Uterus (tissue), 4 donors: ENCODE results near the gene TOR2A. TPM values are rescaled to one million over a fixed set of nuclear protein-coding genes. Genes with fewer than 3 reads are reported as not detected.
"Not testable (repeated sequence)": the region's sequence is repeated elsewhere in the genome, so short reads cannot be mapped to it uniquely, and the experiment has no call there.

Source experiments
- DNase-seq, 2 donors: peaks; one replicate each; pipeline ENCODE4 v3.0.0-alpha.2; 2019 to 2020
- H3K27ac ChIP-seq, 2 donors: fragments of 200-600 bp; sonication (generic); 1 replicate in 1 of 2; 2 replicates in 1 of 2; pipeline ENCODE4 v1.5.1; 2016 to 2018
- H3K27me3 ChIP-seq, 2 donors: fragments of 200-600 bp; sonication (generic); one replicate each; pipeline ENCODE4 v1.5.1; 2018 to 2019; ENCODE audit warnings: control low read depth in 1 of 2
- H3K36me3 ChIP-seq, 2 donors: fragments of 200-600 bp; sonication (generic); one replicate each; pipeline ENCODE4 v1.5.1; 2019; ENCODE audit warnings: control low read depth in 1 of 2
- H3K4me1 ChIP-seq, 2 donors: fragments of 200-600 bp; sonication (generic); one replicate each; pipeline ENCODE4 v1.5.1; 2018 to 2019; ENCODE audit warnings: control low read depth in 1 of 2
- H3K4me3 ChIP-seq, 2 donors: fragments of 200-600 bp; sonication (generic); 1 replicate in 1 of 2; 2 replicates in 1 of 2; pipeline ENCODE4 v1.5.1; 2018 to 2019; ENCODE audit warnings: mild to moderate bottlenecking in 1 of 2
- H3K9me3 ChIP-seq, 2 donors: fragments of 200-600 bp; sonication (generic); one replicate each; pipeline ENCODE4 v1.5.1; 2019; ENCODE audit warnings: control low read depth in 1 of 2
- POLR2A ChIP-seq, 2 donors: fragments of 450-650 bp; IDR thresholded peaks; one replicate each; pipeline ENCODE4 v1.6.1; 2016; ENCODE audit warnings: antibody characterized with exemption in 2 of 2, mild to moderate bottlenecking in 1 of 2, moderate library complexity in 1 of 2
- intact Hi-C: fragments of 100-400 bp; cut with DNase I; formaldehyde crosslinking; loops from one replicate; pipeline ENCODE4 v1.15.1; 2023; ENCODE audit warnings: low total_unique reads
- total RNA-seq, 4 donors: library from RNA; depleted of rRNA in 3 of 4; stranded (reverse); fragments of >200 nt in 3 of 4; gene quantifications; one replicate each; pipeline versions ENCODE4 v1.1.0 to v1.2.4, GENCODE V29; 2014 to 2023
- TF ChIP-seq, protein P1 (sequence below), 4 experiments: fragments of 200-600 bp in 2 of 4; fragments of 450-650 bp in 2 of 4; sonication (generic) in 2 of 4; IDR thresholded peaks; one replicate each; pipeline ENCODE4 v1.5.1; 2016 to 2019; ENCODE audit warnings: antibody characterized with exemption in 4 of 4, mild to moderate bottlenecking in 2 of 4, moderate library complexity in 1 of 4
- donor health status: DM: yes; HTN: yes; CAD: no.

TOR2A gene
- total RNA-seq, 4 donors from 2014 or later = 2.0 to 73.8 (median 7.0) TPM

- H3K27me3 ChIP-seq = no peaks in the 10 kb centered on the region
- no peaks in the 10 kb centered on the region for H3K9me3 ChIP-seq
- peaks cover 0 to under 1% of the 10 kb centered on the region in 2 donors for H3K4me1 ChIP-seq
- peak overlapping the region in 1 of 2 donors; percentile 68 for H3K27ac ChIP-seq
- no peaks in the 10 kb centered on the region for H3K36me3 ChIP-seq
- TF ChIP-seq, protein P1, sequence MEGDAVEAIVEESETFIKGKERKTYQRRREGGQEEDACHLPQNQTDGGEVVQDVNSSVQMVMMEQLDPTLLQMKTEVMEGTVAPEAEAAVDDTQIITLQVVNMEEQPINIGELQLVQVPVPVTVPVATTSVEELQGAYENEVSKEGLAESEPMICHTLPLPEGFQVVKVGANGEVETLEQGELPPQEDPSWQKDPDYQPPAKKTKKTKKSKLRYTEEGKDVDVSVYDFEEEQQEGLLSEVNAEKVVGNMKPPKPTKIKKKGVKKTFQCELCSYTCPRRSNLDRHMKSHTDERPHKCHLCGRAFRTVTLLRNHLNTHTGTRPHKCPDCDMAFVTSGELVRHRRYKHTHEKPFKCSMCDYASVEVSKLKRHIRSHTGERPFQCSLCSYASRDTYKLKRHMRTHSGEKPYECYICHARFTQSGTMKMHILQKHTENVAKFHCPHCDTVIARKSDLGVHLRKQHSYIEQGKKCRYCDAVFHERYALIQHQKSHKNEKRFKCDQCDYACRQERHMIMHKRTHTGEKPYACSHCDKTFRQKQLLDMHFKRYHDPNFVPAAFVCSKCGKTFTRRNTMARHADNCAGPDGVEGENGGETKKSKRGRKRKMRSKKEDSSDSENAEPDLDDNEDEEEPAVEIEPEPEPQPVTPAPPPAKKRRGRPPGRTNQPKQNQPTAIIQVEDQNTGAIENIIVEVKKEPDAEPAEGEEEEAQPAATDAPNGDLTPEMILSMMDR (IDR thresholded peaks at IDR 0.05) = no peak
- no peak for TF ChIP-seq POLR2A (IDR thresholded peaks at IDR 0.05)
- intact Hi-C loops = no loop called here
- DNase-seq = no peak
- no peak overlapping the region for H3K4me3 ChIP-seq
Measured at GRCh38 chr9:127761491-127761956, 26.4 kb upstream of the TOR2A start.

GRCh38 chr9:127761061-127761460 is 26.0 kb upstream of the TOR2A start:
- no peaks in the 10 kb centered on the region for H3K27me3 ChIP-seq
- no peak overlapping the region for H3K4me3 ChIP-seq

DNA sequence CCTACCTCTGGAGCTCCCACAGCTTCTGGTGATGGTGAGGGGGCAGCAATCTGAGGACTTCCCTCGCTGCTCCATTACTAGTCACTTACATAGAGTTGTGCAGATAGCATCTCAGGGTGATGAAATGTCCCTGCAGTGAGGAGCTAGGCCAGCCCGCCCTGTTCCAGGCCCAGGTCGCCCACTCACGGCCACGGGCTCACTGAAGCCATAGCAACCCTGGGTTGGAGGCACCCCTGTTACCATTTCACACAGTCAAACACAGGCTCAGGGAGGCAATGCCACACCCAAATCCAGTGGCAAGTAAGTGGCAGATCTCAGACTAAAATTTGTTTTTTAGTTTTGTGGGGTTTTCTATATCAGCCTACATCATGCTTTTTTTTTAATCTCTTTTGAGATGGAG is 23.7 kb upstream of the TOR2A start:
- peaks cover 0 to 8% of the 10 kb centered on the region in 2 donors for H3K27me3 ChIP-seq
- peaks cover 0 to 9% of the 10 kb centered on the region in 2 donors for H3K4me1 ChIP-seq
- intact Hi-C loops = no loop called here
- H3K36me3 ChIP-seq = no peaks in the 10 kb centered on the region
- TF ChIP-seq, protein P1 (IDR thresholded peaks at IDR 0.05) = no peak
- TF ChIP-seq POLR2A (IDR thresholded peaks at IDR 0.05) = no peak
- H3K27ac ChIP-seq = no peak overlapping the region
- H3K9me3 ChIP-seq = no peaks in the 10 kb centered on the region
- DNase-seq = no peak
- H3K4me3 ChIP-seq = no peak overlapping the region

More at GRCh38 chr9:127761061-127761460, 26.0 kb upstream of the TOR2A start:
- peak overlapping the region in 1 of 2 donors; percentile 68 for H3K27ac ChIP-seq
- no peaks in the 10 kb centered on the region for H3K4me1 ChIP-seq
- intact Hi-C loops = no loop called here
- H3K36me3 ChIP-seq = no peaks in the 10 kb centered on the region
- no peak for DNase-seq
- TF ChIP-seq, protein P1 (IDR thresholded peaks at IDR 0.05) = no peak
- TF ChIP-seq POLR2A (IDR thresholded peaks at IDR 0.05) = no peak
- H3K9me3 ChIP-seq = no peaks in the 10 kb centered on the region

DNA sequence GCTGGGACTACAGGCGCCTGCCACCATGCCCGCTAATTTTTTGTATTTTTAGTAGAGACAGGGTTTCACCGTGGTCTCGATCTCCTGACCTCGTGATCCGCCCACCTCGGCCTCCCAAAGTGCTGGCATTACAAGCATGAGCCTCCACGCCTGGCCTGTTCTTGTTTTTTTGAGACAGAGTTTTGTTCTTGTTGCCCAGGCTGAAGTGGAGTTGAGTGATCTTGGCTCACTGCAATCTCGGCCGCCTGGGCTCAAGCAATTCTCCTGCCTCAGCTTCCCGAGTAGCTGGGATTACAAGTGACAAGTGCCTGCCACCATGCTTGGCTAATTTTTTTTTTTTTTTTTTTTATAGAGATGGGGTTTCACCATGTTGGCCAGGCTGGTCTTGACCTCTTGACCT is 21.7 kb upstream of the TOR2A start:
- H3K27me3 ChIP-seq, intact Hi-C loops, H3K4me3 ChIP-seq, H3K9me3 ChIP-seq, DNase-seq, H3K4me1 ChIP-seq, H3K36me3 ChIP-seq, H3K27ac ChIP-seq: not testable (repeated sequence)

GRCh38 chr9:127756233-127756632 is 21.1 kb upstream of the TOR2A start:
- Histone ChIP-seq H3K36me3 (no peaks in the 10 kb centered on the region), H3K4me3 (no peak overlapping the region), H3K27me3 (peaks cover 0 to 8% of the 10 kb centered on the region in 2 donors), H3K27ac (no peak overlapping the region), H3K4me1 (peaks cover 0 to 9% of the 10 kb centered on the region in 2 donors), H3K9me3 (no peaks in the 10 kb centered on the region)
- TF ChIP-seq POLR2A (IDR thresholded peaks at IDR 0.05) = no peak
- TF ChIP-seq, protein P1 (IDR thresholded peaks at IDR 0.05) = no peak
- intact Hi-C loops = no loop called here
- no peak for DNase-seq
